ENCODE data around the gene SNRPD1.

- no peak for TF ChIP-seq CTCF (IDR thresholded peaks at IDR 0.05; ENCODE audit: low read length)
- no peak for TF ChIP-seq EZH2 (optimal IDR thresholded peaks at IDR 0.05; ENCODE audit: low read depth, low read length)
- TF ChIP-seq EZH2phosphoT487 (IDR thresholded peaks at IDR 0.05; ENCODE audit: low read length): no peak
These were observed 18.4 kb upstream of the SNRPD1 start for GRCh38 chr18:21593540-21594257.
